ENCODE measurements around the gene C8G.
A peak's percentile ranks its signal among the peaks of the same experiment; 100 is the strongest.

Gene C8G

DNA sequence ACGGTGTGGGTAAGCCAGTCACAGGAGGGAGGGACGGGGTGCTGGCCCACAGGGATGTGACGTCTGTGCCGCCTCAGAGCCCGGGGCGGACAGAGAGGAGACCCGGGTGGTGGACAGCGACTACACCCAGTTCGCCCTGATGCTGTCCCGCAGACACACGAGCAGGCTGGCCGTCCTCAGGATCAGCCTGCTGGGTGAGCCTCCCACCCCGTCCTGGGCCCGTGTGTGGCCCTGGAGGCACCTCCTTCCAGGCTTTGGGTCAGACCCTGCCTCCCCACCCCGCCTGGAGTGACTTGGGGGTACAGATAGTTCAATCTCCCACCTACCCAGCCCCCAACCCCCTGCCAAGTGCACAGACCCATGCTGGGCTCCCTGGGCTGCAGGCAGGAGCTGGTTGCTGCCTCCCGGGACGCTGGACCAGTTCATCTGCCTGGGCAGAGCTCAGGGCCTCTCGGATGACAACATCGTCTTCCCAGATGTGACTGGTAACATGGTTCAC is 8.8 kb downstream of the C8G start:
- DNase-seq (ENCODE audit: low spot score), result no peak

DNA sequence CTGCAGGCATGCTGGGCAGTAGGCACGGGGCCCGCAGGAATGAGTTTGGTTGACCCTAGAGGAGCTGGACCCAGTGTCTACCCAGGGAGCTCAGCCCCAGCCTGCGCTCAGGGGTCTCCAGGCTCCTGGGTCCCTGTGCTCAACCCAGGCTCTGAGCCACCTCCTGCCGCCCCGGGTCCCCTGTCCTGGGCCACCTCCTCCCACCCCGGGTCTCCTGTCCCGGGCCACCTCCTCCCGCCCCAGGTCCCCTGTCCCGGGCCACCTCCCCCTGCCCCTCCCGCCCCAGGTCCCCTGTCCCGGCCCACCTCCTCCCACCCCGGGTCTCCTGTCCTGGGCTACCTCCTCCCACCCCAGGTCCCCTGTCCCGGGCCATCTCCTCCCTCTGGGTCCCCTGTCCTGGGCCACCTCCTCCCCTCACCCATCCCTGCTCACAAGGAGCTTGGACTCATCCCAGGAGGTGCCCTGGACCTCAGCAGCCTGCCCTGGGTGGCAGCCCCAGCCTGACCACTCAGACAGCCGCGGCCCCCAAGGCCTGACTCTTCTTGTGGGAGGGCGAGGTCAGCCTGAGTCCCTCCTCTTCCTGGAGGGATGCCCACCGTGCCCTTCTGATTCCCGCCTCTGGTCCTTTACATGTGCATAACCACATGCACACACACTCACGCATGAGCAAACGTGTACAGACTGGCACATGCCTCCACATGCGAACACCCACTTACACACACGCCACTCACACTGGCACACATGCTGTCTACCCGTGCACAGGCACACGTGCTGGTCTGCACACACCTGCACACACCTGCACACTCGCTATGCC is 9.4 kb downstream of the C8G start:
- DNase-seq (ENCODE audit: low spot score), result no peak

DNA sequence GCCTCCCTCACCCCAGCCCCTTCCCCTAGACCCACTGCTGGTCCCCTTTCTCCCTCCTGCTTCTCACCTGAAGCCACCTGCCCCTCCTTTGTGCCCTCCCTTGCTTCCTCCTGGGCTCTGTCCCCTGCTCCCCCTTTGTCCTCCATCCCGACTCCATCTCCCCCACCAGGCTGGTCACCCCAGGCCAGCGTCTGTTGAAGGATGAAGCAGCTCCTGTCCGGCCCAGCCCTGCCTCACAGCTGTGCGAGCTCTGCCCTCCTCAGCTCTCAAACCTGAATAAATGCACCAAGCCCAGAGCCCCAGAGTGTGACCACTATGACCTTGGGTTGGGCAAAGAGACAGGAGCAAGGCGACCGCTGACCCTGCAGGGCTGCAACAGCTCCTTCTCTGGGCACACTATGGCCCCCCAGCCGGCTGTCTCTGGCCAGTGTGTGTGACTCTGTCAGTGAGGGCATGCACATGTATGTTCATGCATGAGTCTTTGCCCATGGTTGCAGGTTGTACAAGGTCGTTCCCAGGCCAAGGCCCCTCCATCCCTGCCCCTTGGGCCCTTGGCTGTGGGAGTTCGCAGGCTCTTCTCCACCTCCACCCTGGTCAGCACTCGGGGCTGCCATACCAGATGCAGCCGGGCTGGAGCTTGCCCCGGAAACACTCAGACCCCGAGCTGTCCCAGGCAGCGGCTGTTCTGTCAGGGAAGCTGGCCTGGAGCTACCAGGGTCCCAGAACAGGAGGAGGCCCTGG is 10.3 kb downstream of the C8G start:
- no peak for DNase-seq (ENCODE audit: low spot score)

DNA sequence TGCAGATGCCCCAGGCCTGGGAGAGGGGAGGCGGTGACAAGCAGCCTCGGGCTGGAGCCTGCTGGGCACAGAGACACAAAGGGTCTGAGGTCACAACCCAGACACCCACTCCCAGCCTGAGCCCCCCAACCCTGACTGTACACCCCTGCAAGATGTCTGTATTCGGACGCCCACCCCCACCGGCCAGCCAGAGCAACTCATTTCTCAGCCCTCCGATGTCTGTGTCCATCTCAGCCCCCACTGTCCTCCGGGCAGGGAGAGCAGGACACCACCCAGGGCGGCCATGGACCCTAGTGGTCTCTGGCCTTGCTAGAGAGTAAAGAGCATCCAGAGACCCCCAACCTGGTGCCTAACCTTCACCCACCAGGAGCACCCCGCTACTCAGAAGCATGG is 10.9 kb downstream of the C8G start:
- no peak for DNase-seq (ENCODE audit: low spot score)

DNA sequence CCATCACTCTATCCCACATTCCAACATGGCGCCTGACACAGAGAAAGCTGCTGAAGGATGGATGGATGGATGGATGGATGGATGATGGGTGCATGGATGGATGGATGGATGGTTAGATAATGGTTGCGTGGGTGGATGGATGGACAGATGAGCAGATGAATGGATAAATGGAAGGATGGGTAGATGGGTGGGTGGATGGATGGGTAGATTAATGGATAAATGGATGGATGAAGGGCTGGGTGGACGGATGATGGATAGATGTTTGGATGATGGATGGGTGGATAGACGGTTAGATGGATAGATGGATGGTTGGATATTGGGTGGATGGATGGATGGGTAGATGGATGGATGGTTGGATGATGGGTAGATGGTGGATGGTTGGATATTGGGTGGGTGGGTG is 11.6 kb downstream of the C8G start:
- DNase-seq (ENCODE audit: low spot score), result no peak

DNA sequence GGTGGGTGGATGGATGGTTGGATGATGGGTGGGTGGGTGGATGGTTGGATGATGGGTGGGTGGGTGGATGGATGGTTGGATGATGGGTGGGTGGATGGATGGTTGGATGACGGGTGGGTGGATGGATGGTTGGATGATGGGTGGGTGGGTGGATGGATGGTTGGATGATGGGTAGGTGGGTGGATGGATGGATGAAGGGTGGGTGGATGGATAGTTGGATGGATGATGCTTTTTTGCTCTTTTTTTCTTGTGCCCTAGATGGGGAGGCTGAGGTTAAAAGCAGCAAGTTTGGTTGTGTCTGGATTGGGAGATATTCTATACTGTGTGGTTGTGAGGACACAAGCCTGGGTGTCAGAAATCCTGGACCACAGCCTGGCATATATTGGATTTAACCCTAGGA is 12.4 kb downstream of the C8G start:
- no peak for DNase-seq (ENCODE audit: low spot score)

DNA sequence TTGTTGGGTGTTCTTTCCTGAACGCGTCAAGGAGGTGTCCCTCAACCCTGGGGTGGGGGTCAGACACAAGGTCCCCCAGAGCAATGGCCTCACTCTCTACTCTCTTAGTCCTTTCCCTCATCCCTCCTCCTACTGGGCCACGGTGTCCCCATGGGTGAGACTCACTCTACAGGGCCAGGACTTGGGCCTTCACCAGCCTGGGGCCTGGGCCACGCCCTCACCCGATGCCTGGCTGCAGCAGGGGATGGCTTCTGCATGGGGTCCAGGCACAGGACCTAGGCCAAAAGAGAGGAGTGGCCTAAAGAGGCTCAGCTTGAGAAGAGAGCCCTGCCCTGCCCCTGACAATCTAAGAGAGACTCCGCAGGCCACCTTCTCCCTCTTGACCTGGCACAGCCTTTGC is 12.9 kb downstream of the C8G start:
- no peak for DNase-seq (ENCODE audit: low spot score)

DNA sequence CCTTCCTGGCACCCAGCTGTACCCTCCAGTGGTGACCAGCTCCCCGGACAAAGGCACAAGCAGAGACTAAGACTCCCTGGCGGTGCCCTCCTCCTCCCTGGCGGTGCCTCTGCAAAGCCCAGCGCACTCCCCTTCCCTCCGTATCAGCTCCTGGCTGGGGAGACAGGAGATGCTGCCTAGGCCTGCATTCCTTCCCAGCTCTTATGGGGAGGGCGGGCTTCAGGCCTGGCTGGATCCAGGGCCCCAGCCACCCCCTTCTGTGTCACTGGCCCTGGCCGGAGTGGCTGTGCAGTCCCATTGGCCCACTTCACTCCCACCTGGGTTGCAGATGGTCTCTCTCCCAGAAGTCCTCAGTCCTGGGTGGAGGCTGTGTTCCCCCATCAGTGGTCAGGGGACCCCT is 13.4 kb downstream of the C8G start:
- no peak for DNase-seq (ENCODE audit: low spot score)

DNA sequence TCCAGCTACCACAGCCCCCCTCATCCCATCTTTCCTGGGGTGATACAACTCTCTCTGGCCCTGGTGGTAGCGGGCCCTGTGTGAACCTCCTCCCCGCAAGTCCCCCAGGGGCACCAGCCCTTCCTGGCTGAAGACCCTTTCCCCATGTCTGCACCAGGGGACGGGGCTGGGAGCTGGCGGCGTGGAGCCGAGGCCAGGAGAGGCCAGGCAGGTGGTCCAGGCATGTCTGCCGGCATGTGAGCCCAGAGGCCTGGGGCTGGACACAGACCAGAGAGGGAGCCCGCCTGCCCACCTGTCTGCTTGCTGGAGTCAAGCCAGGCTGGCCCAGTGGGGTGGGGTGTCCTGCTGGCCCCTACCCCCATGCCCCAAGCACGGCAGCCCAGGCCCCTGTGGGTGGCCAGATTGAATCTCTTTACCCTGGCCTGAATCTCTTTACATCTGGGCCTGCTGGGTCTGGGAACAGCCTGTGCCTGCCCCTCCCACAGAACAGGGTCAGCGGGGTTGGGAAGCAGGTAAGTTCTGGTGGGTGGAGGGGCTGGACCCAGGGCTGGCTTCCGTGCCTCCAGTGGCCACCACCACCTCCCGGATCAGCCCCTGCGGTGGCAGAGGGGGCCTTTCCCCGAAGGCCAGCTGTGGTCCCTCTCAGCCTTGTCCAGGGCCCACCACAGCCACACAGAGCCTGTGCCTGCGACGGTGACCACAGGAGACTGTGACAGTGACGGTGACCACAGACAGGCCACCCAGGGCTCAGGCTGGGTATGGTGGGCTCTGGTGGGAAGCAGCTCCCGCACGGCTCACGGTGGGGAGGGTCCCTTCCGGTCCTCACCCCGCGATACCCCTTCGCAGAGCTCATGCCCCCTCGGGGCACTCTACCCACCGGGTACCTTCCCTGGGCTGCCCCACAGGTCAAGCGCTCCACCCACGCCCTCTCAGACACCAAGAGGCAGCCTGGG is 14.1 kb downstream of the C8G start:
- no peak for DNase-seq (ENCODE audit: low spot score)

DNA sequence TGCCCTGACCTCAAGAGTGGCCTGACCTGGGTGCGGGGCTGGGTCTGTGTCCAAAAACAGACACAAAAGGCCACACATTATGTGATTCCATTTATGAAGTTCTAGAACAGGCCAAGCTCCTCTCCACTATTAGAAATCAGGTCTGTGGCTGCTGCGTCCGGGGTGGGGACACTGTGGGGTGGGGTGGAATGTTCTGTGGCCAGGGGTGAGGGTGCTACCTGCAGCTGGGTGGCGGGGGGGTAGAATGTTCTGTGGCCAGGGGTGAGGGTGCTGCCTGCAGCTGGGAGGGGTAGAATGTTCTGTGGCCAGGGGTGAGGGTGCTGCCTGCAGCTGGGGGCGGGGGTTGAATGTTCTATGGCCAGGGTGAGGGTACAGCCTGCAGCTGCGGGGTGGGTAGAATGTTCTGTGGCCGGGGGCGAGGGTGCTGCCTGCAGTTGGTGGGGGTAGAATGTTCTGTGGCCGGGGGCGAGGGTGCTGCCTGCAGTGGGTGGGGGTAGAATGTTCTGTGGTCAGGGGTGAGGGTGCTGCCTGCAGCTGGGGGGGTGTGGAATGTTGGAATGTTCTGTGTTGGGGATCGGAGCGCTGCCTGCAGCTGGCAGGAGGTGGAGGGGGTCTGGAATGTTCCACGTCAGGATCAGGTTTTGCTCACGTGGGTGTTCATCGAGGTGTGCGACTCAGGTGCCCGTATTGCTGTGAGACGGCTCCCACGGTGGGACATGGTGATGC is 15.3 kb downstream of the C8G start:
- no peak for DNase-seq (ENCODE audit: low spot score)

DNA sequence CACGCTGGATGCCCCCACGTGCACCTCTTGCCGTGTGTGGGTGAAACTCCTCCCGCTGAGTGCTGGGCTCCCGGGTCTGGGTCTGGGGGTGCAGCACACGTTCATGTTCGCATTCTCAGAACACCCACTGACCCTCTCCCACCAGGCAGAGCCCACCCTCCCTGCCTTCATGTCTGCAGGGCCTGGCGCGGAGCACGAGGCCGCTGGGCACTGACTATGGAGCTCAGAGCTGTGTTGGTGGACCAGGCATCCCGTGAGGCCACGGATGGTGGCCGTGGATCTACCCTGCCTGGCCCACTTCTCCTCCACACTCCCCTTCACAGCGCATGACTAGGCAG is 15.9 kb downstream of the C8G start:
- no peak for DNase-seq (ENCODE audit: low spot score)

DNA sequence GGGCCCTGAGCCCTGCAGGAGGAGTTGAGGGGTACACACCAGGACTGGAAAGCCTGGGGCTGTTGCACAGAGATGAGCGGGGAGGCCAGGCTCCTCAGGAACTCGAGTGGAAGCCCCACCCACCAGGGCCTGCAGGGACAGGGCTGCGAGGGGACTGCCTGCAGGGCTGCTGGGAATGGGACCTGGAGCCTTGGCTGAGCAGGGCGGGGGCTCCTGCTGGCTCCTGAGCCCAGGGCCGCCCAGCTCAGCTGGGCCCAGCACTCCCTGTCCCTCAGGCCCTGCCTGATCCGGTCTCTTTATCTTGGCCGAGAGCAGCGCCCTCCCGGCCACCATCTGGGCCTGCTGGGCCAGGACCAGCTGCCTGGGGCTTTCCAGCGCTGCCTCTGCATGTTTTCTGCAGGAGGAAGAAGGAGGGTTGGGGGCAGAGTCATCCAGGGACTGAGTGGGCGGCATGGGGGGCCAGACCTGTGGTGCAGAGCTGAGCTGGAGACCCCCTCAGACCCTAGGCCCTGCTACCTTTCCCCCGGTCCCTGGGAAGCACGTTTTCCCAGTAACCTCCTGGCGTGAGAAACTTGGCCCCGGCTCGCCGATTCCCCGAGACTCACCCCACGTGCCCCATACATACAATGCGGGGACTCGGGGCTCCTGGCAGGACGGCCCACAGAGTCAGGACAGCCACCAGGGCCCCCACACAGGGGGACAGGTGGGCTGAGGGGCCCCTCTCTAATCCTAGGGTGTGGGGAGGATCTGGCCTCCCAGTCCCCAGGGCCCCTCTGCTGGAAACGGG is 16.4 kb downstream of the C8G start:
- peak; percentile 44 for DNase-seq (ENCODE audit: low spot score)

DNA sequence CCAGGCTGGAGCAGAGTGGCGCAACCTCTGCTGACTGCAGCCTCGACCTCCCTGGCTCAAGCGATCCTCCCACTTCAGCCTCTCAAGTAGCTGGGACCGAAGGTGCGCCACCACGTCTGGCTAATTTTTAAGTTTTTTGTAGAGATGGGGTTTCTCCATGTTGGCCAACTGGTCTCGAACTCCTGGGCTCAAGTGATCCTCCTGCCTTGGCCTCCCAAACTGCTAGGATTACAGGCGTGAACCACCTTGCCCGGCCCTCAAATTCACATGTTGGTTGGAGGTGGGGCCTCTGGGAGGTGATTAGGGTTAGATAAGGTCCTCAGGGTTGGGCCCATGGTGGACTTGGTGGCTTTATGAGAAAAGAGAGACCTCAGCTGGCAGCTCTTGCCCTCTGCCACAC is 17.1 kb downstream of the C8G start:
- DNase-seq (ENCODE audit: low spot score), result no peak

DNA sequence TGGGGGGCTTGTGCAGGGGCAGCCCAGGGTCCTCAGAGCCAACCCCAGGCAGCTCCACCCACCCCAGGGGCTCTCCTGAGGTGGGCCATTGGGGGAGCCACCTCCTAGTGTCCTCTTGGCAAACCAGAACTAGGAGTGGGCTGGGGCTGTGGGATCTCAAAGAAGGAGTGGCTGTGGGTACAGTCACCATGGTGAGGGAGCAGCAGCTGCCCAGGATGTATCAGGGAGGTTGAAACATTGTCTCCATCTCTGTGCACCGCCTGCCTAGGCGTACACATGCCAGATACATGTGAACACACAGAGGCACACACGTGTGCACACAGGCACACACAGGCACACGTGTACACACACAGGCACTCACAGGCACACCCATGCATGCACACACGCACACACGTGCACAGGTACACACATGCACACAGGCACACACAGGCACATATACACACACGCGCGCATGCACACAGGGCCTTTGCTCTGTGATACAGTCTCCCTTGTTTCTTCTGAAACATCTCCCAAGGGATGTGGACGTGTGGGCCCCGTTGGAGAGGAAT is 17.7 kb downstream of the C8G start:
- no peak for DNase-seq (ENCODE audit: low spot score)

DNA sequence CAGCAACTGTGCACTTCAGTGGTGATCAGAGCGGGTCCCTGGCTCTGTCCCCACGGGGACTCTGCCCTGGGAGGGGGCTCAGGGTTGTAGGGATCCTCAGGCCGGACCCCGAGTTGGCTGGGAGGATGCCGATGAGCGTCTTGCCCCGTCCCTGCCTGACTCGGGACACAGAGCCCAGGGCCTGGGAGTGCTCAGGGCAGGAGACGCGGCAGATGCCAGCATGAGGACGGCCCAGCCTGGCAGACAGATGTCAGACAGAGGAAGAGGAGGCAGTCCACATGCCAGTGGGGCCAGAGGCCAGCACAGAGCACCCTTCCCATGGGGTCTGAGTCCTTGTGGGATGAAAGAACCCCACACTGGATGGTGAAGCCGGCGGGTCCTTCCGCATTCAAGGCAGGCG is 18.3 kb downstream of the C8G start:
- DNase-seq (ENCODE audit: low spot score), result peak; percentile 34

DNA sequence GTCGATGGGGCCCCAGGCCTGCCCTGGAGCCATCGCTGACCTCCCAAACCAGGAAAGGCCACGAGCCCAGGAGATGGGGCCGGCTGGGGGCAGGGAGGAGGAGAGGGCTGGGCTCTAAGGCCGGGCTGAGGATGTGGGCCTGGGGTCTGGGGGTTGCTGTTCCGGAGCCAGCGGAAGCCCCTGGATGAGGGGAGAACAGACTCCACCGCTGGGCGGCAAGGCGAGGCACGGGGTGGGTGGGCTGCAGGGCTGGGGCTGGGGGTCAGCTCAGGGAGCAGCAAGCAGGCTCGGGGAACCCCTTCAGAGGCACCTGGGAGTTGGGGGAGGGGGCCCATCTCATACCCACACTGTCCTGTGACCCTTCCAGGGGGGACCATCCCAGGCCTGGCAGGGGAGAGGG is 18.7 kb downstream of the C8G start:
- DNase-seq (ENCODE audit: low spot score), result no peak

DNA sequence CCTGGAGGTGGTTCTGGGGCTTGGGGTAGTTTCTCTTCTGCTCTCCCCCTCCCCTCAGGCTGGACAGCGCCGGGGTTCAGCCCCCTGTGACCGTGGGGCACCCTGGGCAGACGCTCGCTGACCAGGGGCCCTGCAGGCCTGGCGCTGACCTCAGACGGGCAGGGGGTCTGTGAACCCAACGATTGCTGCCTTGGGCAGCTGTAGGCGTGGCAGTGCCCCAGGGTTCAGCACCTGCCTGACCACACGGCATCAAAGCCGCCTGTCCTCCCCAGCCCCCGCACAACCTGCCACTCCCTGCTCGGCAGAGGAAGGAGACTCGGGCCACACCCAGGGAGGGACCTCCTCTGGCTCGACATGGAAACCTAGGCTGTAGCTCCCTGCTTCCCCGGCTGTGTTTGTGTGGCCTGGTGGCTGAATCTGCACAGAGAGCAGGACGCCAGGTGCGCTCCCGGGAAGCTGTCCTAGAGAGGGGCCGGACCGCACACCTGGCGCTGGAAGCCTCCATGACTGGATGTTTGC is 19.2 kb downstream of the C8G start:
- no peak for DNase-seq (ENCODE audit: low spot score)

DNA sequence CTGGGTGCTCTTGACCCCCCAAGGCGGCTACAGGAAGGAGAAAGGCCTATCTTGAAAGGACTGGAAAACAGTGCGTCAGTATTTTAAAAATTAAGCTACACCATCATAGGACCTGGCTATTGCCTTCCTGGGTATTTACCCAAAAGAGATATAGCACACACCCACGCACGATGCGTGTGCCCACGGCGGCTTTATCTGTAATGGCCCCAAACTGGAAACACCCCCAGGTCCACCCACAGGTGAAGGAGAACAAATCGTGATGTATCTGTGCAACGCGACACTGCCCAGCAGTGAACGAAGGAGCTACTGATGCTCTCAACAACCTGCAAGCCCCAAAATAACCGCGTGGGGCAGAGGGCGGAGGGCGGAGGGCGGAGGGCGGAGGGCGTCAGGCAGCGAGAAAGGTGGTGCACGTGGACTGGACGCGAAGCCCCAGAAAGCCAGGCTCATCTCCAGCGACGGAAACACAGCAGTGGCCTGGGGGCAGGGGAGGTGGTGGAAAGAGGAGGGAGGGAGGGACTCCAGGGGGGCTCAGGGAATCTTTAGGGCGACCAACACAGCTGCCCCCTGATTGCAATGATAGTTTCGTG is 19.9 kb downstream of the C8G start:
- no peak for DNase-seq (ENCODE audit: low spot score)

DNA sequence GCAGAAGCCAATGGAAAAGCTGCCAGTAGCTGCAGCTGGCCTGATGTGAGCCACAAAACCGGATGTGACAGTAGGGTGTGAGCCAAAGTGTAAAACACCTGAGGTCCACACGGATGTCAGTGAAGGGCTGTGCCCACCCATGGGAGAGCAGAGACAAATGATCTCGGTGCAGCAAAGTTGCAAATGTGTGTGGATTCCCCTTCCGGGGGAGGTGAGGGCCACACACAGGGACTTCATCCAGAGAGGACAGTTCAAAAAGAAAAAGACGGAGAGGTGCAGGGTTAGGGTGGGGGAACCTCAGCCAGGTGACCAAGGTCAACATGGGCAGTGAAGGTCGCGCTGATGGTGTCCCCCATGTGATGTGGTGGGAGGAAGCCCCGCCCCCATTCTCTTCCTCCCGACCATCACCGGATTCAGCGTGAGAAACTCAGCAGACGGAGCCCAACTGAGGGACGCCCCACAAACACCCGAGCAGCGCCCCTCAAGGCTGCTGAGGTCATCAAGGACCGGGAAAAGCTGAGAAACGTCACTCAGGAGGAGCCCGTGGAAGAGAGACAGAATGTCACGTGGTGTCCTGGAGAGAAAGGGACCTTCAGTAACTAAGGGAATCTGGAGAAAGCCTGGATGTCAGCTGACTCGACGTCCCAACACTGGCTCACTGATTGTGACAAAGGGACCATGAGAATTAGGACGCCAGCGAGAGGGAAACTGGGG is 20.9 kb downstream of the C8G start:
- DNase-seq (ENCODE audit: low spot score), result peak; percentile 92
